HG03175 (cell line): ENCODE measurements around the gene ARF6.
"Not testable (repeated sequence)": the region's sequence is repeated elsewhere in the genome, so short reads cannot be mapped to it uniquely, and the experiment has no call there.

Experiments used
- ATAC-seq: cut with Tn5 transposase; IDR thresholded peaks from one replicate; pipeline ENCODE4 v1.9.1; 2021; ENCODE audit warnings: mild to moderate bottlenecking, moderate library complexity; ENCODE audit not compliant: unreplicated experiment

ARF6 gene

DNA sequence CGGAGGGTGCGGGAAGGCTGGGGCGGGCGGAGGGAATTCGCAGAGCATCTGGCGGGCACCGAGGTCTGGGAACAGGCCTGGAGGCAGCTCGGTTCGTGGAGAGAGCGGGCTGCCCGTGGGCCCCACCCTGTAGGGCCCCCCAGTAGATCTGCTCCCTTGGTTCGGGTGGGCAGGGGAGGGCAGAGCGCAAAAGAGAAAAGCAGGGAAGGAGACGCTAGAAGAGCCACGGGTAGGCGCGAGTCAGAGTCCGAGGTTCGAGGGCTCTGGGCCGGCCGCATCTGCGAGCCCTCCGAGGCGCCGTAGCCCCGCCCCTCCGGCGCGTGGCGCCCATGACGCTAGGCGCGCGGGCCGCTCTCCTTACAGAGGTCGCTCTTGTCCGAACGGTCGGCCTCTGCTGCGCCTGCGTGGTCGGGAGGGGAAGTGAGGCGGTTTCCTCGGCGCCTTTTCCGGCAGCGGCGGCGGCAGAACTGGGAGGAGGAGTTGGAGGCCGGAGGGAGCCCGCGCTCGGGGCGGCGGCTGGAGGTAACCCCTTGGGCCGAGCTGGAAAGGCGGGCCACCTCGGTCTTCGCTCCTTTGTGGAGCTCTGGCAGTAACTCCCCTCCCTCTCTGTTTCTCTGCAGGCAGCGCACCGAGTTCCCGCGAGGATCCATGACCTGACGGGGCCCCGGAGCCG lies at the start of gene ARF6:
Gene ARF6, plus strand, starts transcription at position 447 of the 673 bp plus-strand sequence. CDS start 655 bp downstream, outside the sequence.
- ATAC-seq: peak; percentile 88

DNA sequence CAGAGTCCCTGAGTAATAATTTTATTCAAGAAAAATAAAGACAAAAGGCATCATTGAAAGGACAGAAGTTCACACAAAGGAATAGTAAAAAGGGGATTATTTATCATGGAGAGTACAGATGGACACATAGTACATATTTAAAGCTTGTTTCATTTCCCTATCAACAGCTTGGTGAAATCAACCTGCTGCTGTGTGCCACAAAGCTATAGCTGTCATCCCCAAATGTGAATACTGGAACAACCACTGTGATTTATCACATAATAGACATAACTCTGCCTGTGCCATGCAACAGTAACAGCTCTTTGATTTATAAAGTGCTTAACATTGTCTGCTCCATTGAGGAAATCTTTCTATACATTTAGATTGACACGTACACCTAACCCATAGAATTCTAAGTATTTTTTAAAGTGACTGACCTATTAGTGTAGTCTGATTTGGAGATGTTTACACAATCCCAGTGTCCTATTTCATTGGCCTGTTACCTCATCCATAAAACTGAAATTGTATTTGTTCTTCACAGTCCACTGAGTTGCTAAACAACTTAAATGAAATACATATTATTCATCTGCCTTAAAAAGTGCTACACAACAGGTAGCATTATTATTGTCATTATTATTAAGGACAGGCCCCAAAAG lies 43.6 kb upstream of the ARF6 start:
- no peak for ATAC-seq

DNA sequence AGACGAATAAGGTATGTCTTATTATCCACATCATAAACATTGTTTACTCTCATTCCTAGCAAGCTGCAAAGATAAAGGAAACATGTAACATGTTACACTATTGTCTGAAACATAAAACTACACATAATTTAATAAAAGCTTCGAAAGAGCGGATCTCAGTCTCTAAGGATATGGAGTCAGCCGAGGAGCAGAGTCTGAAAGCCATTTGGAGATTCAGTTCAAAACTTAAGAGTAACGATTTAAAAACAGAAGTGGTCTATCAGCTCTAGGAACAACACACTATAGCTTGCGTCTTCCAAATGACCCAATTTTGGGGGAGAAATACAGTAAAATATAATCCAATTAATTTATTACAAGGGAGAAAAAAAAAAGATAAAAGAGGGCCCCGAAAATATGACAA lies 41.1 kb upstream of the ARF6 start:
- ATAC-seq: no peak

DNA sequence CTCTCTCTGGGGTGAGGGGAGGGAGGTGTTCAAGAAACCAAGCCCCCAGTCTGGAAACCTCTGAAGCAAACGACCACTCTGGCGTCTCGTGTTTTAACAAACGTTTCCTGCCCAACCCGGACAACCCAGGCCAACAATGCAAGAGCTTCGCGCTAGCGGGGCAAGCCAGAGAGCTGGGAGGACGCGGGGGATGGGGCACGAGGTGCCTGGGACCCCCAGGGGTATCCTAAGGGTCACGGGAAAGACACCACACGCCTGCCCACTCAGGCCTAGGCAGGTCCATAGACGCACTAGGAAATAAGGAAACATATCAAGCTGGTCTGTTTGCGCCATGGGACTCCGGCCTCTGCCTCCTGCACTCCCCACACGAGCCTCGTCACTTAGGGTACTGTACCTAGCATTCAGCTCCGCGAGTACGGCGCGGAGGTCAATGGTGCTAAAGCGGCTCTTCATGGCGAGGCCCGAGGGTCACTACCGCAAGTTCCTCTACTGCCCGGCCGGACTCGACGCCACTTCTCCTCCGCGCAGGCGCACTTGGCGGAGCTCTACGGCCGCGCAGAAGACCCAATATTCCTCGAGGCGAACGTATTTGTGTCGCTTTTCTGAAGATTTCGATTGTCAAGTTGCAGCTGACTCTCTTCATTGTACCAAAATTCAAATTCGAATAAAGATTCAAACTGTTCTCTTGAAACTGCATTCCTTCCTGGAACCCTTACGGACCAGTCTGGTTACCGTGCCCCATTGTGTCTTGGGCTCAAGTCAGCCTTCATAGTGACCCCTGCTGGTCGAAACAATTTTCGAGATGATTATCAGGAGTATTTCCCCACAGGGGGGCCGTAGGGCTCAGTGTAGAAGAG lies 40.4 kb upstream of the ARF6 start, which contains the start of gene NEMF:
Gene NEMF, minus strand, starts transcription at position 488 of the 857 bp plus-strand sequence. Its CDS starts 35 bp downstream, at position 453.
- peak; percentile 80 for ATAC-seq

DNA sequence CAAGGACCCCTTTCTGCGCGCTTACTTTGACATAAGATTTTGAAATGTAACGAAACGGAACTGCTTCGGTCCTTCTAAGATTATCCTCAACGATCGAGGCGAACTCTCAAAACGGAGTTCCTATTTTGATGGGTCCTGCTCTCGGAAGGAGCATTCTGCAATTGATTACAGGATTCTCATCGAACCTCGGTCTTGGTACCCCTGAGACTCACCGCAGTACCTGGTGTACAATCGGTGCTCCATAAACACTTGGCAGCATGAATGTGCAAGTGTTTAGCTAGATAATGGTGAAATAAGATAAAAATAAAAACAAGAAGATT lies 39.8 kb upstream of the ARF6 start:
- ATAC-seq: peak; percentile 4

DNA sequence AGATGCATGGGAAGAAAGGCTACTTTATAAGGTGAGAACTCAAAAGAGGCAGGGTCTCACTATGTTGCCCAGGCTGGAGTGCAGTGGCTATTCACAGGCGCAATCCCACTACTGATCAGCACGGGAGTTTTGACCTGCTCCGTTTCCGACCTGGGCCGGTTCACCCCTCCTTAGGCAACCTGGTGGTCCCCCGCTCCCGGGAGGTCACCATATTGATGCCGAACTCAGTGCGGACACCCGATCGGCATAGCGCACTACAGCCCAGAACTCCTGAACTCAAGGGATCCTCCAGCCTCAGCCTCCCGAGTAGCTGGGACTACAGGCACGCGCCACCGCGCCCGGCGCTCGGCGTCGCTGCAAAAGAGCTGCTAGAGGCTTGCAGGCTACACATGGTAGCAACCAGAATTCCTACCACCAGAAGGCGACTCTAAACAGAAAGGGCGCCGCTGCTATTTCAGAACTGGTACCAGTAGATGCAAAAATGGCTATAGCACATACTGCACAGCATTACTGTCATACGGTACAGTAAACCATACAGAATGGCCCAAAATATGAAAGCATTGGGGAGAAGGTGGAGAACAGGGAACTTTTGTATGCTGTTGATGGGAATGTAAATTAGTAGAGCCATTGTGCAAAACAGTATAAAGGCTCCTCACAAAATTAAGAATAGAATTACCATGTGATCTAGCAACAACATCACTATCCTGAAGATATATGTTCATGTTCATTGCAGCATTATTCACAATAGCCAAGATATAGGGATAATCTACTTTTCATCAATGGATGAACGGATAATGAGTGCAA lies 39.1 kb upstream of the ARF6 start:
- ATAC-seq: peak; percentile 51

DNA sequence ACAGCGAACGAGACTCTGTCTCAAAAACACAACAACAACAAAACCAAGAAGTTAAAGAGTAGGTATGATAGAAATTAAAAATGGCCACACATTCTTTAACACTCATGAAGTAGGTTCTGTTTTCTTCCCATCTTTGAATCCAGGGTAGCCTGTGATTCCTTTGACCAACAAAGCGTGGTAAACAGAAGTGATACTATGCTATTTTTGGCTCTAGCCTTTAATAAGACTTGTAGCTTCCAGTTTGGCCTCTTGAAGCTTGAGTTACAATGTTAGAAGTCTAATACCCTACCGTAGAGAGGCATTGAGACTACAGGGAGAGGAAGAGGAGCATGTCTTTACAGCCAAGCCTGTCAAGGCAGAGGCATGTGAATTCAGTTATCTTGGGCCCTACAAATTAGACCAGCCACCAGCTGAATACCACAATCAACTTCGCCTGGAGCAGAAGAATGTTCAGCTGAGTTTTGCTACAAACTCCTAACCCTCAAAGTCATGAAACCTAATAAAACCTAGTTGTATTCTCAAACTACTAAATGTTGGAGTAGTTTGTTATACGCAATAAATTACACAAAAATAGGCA lies 35.4 kb upstream of the ARF6 start:
- ATAC-seq: no peak

DNA sequence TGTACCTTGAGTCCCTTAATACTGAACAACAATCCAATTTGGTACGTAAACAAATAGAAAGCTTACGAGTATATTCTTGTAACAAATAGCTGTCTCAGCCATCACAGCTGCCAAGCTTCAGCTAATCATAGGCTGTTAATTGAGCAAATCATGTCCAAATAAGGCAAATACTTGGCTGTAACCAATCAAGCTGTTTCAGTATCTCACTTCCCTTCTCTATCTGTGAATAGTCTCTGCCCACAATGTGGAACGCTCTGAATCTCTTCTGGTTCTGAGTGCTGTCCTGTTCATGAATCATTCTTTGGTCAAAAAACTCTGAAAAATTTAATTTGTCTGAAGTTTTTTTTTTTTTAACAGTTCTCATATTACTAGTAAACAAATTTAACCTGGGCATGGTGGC lies 34.5 kb upstream of the ARF6 start:
- no peak for ATAC-seq

DNA sequence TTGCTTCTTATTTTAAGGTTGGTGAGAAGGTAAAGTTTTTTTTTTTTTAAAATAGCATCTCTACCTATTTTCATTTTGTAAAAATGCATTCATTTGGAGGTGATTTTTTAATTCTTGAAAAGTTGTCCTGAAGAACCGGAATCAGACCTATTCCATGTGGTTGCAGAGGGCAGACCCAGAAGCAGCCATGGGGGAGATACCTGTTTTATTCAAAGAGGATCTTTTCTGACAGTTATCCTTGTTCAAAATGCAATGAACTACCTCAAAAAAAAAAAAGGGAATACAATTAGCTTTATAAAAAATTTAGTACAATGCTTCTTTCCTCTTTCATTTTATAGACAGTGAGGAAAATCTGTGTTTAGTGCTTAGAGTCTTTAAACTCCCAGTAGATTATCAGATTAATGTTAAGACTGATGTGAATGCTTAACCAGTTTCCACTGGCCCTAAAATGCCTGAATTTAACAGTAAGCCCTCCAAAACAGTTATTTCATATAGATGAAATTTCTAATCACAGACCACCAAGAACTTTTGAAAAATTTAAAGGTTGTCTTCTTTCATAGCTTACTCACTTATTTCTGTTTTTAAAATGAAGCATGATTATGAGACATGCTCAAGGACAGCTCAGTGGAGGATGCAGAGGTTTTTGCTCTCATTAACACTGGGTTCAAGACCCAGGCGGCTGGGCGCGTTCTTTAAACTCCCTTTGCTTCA lies 31.7 kb upstream of the ARF6 start:
- no peak for ATAC-seq

DNA sequence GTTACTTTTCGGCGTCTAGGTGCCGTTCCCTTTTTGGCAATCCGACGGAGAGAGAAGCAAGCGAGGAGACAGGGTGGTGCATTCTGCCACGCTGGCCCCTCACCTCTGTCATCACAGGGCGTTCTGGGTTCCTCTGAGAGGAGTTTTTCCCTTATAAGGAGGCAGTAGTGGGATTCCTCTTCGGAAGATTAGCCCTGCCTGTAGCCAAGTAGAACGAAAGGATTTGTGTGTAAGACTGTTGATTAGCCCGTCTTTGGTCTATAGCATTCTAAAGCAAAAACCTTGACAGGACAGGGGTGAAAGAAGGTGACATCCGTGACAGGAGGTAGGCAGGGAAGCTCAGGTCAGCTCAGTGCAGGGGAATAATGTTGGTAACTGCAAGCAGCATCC lies 31.2 kb upstream of the ARF6 start:
- no peak for ATAC-seq

DNA sequence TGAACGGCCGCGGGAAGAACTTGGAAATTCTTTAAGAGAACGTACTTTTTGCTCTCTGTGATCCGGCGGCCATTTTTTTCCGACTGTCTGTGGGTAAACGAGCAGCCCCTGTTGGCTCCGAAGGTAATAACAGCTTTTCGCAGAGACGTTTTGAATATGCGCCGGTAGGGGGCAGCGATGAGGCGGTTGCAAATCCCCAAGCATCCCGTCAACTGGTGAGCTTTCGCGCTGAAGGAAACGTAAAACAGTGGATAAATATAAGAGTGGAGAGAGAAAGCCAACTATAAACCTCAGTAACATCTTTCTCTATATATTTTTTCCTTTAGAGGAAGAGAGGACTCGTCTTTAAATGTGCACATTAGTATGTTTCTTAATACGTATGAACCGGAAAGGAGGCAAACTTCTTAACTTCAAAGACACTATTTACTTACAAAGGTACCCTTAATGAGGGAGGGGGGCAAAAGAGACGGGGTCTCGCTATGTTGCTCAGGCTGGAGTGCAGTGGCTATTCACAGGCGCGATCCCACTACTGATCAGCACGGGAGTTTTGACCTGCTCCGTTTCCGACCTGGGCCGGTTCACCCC lies 30.7 kb upstream of the ARF6 start:
- ATAC-seq: peak; percentile 11

DNA sequence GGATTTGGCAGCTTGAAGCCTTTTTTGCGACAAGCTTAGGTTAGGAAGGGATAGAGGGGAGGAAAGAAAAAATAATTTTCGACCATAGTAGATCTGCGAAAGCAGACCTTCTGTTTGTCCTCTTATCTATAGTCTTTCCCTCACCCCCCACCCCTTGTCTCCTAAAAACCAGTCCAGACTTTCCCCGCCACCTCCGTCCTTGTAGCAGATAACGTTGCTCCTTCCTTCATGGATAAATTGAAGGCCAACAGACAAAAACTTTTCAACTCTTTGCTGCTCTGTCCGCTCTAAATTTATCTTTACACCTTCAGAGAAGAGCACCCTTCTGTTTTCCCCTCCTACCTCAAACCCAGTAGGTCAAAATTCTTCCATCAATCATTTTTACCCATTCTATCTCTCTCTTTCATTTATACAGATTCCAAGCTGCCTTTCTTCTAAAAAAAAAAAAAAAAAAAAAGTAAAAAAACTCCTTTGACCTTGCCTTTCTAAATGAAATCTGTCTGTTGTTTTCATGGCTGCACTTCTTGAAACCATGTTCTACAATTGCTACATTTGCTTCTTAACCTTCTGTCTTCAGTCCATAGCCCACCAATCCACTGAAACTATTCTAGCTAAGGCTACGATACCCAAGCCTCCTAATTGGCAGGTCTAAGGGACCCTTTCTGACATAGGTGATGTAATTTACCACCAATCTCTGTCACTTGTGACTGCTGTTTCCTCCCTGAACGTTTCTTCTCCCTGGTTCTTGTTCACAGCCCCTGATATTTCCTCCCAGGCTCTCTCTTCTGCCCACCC lies 29.2 kb upstream of the ARF6 start:
- ATAC-seq: no peak

DNA sequence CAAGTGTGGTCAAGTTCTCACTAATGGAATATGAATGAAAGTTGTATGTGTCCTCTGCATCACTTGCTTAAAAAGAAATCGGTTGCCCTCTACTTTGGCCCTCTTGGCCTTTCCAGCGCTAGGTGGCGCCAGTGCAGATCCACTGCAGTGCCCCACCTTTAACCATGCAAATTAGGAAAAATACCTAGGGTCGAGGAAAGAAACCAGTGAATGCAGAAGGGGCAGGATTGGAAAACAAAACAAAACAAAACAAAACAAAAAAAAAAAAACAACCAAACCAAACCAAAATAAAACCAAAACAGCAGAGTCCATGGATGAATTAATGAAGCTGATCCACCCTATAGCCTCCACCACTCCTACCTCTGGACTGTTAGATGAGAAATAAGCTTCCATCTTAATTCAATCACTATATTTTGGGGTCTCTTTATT lies 27.4 kb upstream of the ARF6 start:
- ATAC-seq: no peak

DNA sequence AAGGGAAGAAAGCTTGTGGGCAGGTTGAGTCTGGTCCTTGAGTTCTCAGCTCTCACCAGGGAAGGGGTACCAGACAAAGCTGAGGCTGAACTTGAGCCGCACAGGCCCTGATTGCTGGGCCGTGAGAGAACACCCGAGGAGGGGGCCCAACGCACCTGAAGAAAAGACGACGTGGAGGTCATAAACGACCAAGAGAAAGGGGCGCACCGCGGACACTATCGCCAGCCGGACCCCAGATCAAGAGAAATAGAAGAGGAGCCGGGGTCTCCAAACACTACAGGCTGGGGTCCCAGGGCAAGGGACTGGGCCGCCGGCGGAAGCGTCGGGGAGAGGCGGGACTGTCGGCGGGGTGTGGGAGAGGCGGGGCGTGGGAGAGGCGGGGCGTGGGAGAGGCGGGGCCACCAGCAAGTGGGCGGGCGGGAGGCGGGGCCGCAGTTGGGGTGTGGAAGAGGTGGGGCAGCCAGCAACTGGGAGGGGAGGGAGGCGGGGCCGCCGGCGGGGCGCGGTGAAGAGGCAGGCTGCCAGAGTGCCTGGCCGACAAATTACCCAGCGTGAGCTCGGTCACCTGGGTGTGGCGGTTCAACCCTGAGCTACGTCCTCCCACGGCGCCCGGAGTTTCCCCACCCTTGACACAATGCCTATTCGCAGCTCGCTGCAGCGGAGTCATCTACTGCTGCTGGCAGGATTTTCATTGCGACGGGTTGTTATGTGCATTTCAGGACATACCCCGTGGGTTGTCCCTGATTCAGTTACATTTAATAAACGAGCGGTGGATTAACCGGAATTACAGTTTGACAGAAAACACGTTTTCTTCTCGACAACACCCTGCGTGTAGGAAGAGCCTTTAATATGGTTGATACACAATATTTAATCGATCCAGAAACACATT lies 24.8 kb upstream of the ARF6 start:
- peak; percentile 87 for ATAC-seq

DNA sequence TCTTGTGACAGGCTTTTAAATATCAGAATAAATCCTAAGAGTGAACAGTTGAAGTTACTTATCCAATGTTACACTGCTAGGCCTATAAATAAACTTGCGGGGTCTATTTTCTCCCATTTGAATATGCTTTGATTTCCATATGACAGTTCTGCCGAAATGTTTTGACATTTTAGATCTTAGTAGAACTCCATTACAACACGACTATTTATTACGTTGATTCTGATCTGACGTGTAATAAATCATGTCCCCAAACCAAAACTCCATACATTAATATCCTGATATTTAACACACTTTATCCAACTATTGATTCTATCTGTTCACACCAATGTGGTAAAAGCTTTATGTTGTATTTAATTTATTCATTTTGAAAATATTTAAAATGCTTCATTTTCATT lies 24.2 kb upstream of the ARF6 start:
- no peak for ATAC-seq

DNA sequence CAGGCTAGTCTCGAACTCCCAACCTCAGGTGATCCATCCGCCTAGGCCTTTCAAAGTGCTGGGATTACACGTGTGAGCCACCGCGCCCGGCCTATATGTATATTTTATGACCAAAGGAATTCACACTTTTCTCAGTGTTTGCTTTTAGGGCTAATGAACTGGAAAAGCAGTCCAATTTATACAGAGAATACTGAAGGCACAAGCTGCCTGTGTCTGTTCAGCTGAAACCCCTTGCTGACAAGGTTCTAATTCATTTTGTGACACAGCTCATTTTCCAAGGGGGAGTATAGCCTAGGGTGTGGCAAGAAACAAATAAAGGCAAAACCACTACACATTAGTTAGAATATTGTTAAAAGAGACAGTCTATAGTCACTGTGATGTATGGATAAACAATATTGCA lies 22.0 kb upstream of the ARF6 start:
- no peak for ATAC-seq

DNA sequence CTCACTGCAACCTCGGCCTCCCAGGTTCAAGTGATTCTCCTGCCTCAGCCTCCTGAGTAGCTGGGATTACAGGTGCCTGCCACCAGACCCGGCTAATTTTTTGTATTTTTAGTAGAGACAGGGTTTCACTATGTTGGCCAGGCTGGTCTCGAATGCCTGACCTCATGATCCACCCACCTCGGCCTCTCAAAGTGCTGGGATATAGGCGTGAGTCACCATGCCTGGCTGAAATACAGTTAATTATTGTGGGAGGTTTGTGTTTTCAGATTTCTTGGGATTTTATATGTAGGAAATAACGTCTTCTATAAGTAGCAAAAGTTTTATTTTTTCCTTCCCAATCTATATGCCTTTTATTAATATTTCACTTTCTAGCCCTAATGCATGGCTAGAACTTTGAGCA lies 19.3 kb upstream of the ARF6 start:
- ATAC-seq: not testable (repeated sequence)

DNA sequence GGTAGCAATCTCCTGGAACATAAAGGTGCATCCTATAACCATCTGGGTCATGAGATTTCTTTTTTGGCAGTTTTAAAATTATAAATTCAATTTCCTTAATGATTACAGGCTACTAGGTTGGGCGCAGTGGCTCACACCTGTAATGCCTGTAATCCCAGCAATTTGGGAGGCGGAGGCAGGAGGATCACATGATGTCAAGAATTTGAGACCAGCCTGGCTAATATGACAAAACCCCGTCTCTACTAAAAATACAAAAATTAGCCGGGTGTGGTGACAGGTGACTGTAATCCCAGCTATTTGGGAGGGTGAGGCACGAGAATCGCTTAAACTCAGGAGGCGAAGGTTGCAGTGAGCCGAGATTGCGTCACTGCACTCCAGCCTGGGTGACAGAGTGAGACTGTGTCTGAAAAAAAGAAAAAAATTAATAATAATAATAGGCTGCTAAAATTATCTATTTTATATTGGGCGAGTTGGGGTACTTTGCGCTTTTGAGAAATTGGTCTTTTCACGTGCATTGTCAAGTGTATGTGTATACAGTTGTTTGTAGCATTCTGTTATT lies 17.2 kb upstream of the ARF6 start:
- ATAC-seq: no peak
